KMS-11 (cell line): ENCODE data around the gene MOB3C.

Source experiments
- H2AFZ ChIP-seq: fragments of 200-600 bp; sonication (generic); 2 replicates; pipeline ENCODE4 v1.6.1; 2016; ENCODE audit warnings: antibody characterized with exemption, mixed run types, low read depth
- H3K27ac ChIP-seq: fragments of 200-600 bp; sonication (generic); 2 replicates; pipeline ENCODE4 v1.6.1; 2016; ENCODE audit warnings: mild to moderate bottlenecking, mixed run types
- H3K27me3 ChIP-seq: fragments of 200-600 bp; sonication (generic); 2 replicates; pipeline ENCODE4 v1.6.1; 2017; ENCODE audit warnings: mild to moderate bottlenecking, low read depth, mixed run types, moderate library complexity; ENCODE audit not compliant: insufficient read depth
- H3K36me3 ChIP-seq: fragments of 200-600 bp; sonication (generic); 2 replicates; pipeline ENCODE4 v1.6.1; 2017; ENCODE audit warnings: mild to moderate bottlenecking, mixed run types; ENCODE audit not compliant: insufficient read depth
- H3K4me1 ChIP-seq: fragments of 200-600 bp; sonication (generic); 2 replicates; pipeline ENCODE4 v1.6.1; 2016; ENCODE audit warnings: mild to moderate bottlenecking, low read depth, mixed run types; ENCODE audit not compliant: poor library complexity, severe bottlenecking
- H3K4me2 ChIP-seq: fragments of 200-600 bp; sonication (generic); 2 replicates; pipeline ENCODE4 v1.7.0; 2016; ENCODE audit warnings: mild to moderate bottlenecking, mixed run types
- H3K4me3 ChIP-seq: fragments of 200-600 bp; sonication (generic); IDR thresholded peaks from 2 replicates; pipeline ENCODE4 v1.6.1; 2017; ENCODE audit warnings: low read depth, low read length, mixed read lengths; ENCODE audit not compliant: insufficient read depth
- H3K79me2 ChIP-seq: fragments of 200-600 bp; sonication (generic); 2 replicates; pipeline ENCODE4 v1.6.1; 2016; ENCODE audit warnings: low read depth, mixed run types; ENCODE audit not compliant: insufficient read depth
- H3K9ac ChIP-seq: fragments of 200-600 bp; sonication (generic); 2 replicates; pipeline ENCODE4 v1.6.1; 2016; ENCODE audit warnings: mild to moderate bottlenecking, mixed run types
- H4K20me1 ChIP-seq: fragments of 200-600 bp; sonication (generic); 2 replicates; pipeline ENCODE4 v1.6.1; 2016; ENCODE audit warnings: mild to moderate bottlenecking, mixed run types; ENCODE audit not compliant: insufficient read depth
- CTCF ChIP-seq: fragments of 200-600 bp; sonication (generic); conservative IDR thresholded peaks from 2 replicates; pipeline ENCODE4 v1.6.1; 2017; ENCODE audit warnings: low read depth, mild to moderate bottlenecking, antibody characterized with exemption, low read length, moderate library complexity, mixed read lengths

Gene MOB3C

GRCh38 chr1:46562498-46562897, 54.1 kb downstream of the MOB3C start:
- Histone ChIP-seq H3K27me3 (no peaks in the 10 kb centered on the region), H4K20me1 (no peaks in the 10 kb centered on the region), H3K4me2 (no peak overlapping the region), H3K36me3 (no peaks in the 10 kb centered on the region), H3K4me3 (no peak overlapping the region), H3K4me1 (no peaks in the 10 kb centered on the region), H3K9ac (no peak overlapping the region), H3K79me2 (no peaks in the 10 kb centered on the region), H2AFZ (no peak overlapping the region), H3K27ac (no peak overlapping the region)
- TF ChIP-seq CTCF, result no peak

GRCh38 chr1:46558966-46559365, 57.6 kb downstream of the MOB3C start:
- H3K4me1 ChIP-seq, result no peaks in the 10 kb centered on the region
- H3K27me3 ChIP-seq, result no peaks in the 10 kb centered on the region
- no peak for TF ChIP-seq CTCF
- H3K27ac ChIP-seq, result no peak overlapping the region
- no peaks in the 10 kb centered on the region for H3K79me2 ChIP-seq
- H3K36me3 ChIP-seq, result no peaks in the 10 kb centered on the region
- H3K9ac ChIP-seq, result no peak overlapping the region
- no peaks in the 10 kb centered on the region for H4K20me1 ChIP-seq
- H3K4me3 ChIP-seq, result no peak overlapping the region
- H2AFZ ChIP-seq, result no peak overlapping the region
- H3K4me2 ChIP-seq, result no peak overlapping the region

GRCh38 chr1:46558141-46558963, 58.3 kb downstream of the MOB3C start:
- no peaks in the 10 kb centered on the region for H3K4me1 ChIP-seq
- no peaks in the 10 kb centered on the region for H3K79me2 ChIP-seq
- H3K4me2 ChIP-seq, result no peak overlapping the region
- H3K4me3 ChIP-seq, result no peak overlapping the region
- H3K27ac ChIP-seq, result no peak overlapping the region
- no peak overlapping the region for H3K9ac ChIP-seq
- no peaks in the 10 kb centered on the region for H4K20me1 ChIP-seq
- TF ChIP-seq CTCF, result no peak
- H3K36me3 ChIP-seq, result no peaks in the 10 kb centered on the region
- H2AFZ ChIP-seq, result no peak overlapping the region
- H3K27me3 ChIP-seq, result no peaks in the 10 kb centered on the region
